Bronchial epithelial cell (primary cell): ENCODE measurements around the gene FAAP100. TPM values are rescaled to one million over a fixed set of nuclear protein-coding genes. Genes with fewer than 3 reads are reported as not detected.
"Not testable (repeated sequence)": the region's sequence is repeated elsewhere in the genome, so short reads cannot be mapped to it uniquely, and the experiment has no call there.

Source experiments
- DNase-seq: peaks from one replicate; pipeline ENCODE4 v3.0.0-alpha.2; 2010; ENCODE audit warnings: low read depth
- FAIRE-seq: peaks from 2 replicates; lab custom pipeline; 2011; peaks lifted over from hg19 to GRCh38; lab: Jason Lieb, UNC
- H3K27me3 ChIP-seq: 2 replicates; pipeline ENCODE4 v1.5.1; 2011; ENCODE audit warnings: low read length; ENCODE audit not compliant: control insufficient read depth, insufficient read depth
- H3K36me3 ChIP-seq: 2 replicates; pipeline ENCODE4 v1.5.1; 2011; ENCODE audit warnings: low read length; ENCODE audit not compliant: control insufficient read depth, insufficient read depth
- H3K4me3 ChIP-seq: 2 replicates; pipeline ENCODE4 v1.5.1; 2011; ENCODE audit warnings: mild to moderate bottlenecking, low read depth, low read length, control low read depth
- total RNA-seq: library from RNA; depleted of rRNA; stranded (reverse); fragments of >200 nt; gene quantifications from 2 replicates; pipeline ENCODE4 v1.2.1, GENCODE V29; 2014
- TF ChIP-seq, protein P1 (sequence below): IDR thresholded peaks from 2 replicates; pipeline ENCODE4 v1.5.1; 2011; ENCODE audit warnings: mild to moderate bottlenecking, moderate library complexity, low read length, control low read depth, inconsistent platforms; ENCODE audit not compliant: insufficient read depth, severe bottlenecking

Gene FAAP100
- total RNA-seq, 1 donor from 2014 or later: 10.5 TPM

DNA sequence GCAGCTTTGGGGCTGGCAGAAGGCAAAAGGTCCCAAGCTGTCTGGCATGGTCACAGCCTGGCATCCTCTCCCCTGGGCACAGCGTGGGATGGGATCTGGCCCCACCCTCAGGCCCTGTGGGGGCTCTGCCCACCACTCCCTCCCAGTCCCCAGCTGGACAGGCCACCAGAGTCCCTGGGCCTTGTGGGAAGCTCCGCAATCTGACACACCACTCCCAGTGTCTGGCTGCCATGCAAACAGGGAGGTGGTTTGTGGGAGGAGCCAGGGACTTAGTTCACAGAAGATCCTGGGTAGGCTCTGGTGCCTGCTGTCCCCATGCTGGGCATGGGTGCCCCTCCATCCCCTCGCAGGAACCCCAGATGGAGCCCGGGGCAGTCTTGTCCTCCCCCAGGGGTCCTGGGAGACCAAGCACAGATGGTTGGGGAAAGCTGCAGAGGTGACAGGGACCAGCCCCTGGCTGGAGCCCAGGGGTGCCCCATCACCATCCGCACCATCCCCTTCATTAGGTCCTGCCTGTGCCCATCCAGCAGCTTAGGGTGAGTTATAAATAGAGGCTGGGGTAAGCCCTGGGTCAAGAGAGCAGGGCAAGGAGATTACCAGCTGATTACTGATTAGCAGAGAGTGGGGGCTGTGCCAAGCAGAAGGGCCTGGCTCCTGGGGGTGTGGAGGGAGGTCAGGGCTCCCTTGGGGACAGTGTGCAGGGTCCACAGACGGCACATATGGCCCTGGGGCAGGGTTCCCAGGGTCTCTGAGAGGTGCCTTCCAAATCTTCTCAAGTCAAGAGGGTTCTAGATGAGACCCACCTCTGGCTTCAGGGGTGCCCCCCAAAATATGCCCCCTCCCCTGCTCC lies 17.8 kb downstream of the FAAP100 start:
- TF ChIP-seq, protein P1, sequence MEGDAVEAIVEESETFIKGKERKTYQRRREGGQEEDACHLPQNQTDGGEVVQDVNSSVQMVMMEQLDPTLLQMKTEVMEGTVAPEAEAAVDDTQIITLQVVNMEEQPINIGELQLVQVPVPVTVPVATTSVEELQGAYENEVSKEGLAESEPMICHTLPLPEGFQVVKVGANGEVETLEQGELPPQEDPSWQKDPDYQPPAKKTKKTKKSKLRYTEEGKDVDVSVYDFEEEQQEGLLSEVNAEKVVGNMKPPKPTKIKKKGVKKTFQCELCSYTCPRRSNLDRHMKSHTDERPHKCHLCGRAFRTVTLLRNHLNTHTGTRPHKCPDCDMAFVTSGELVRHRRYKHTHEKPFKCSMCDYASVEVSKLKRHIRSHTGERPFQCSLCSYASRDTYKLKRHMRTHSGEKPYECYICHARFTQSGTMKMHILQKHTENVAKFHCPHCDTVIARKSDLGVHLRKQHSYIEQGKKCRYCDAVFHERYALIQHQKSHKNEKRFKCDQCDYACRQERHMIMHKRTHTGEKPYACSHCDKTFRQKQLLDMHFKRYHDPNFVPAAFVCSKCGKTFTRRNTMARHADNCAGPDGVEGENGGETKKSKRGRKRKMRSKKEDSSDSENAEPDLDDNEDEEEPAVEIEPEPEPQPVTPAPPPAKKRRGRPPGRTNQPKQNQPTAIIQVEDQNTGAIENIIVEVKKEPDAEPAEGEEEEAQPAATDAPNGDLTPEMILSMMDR: no peak

GRCh38 chr17:81533339-81534141 lies 18.6 kb downstream of the FAAP100 start:
- Histone ChIP-seq H3K36me3 (no peaks in the 10 kb centered on the region), H3K27me3 (peaks cover 11% of the 10 kb centered on the region), H3K4me3 (no peak overlapping the region)
- TF ChIP-seq, protein P1: no peak
- FAIRE-seq (no peak), DNase-seq (no peak)

More for the DNA sequence above, 17.8 kb downstream of the FAAP100 start:
- no peak for DNase-seq
- Histone ChIP-seq H3K27me3 (peaks cover 8% of the 10 kb centered on the region), H3K4me3 (no peak overlapping the region), H3K36me3 (no peaks in the 10 kb centered on the region)
- FAIRE-seq: no peak

- TF ChIP-seq, protein P1: no peak
- DNase-seq: no peak
- no peak overlapping the region for H3K4me3 ChIP-seq
- H3K36me3 ChIP-seq: no peaks in the 10 kb centered on the region
- FAIRE-seq: no peak
- peaks cover 11% of the 10 kb centered on the region for H3K27me3 ChIP-seq
These were observed 19.5 kb downstream of the FAAP100 start for GRCh38 chr17:81532490-81533287.

DNA sequence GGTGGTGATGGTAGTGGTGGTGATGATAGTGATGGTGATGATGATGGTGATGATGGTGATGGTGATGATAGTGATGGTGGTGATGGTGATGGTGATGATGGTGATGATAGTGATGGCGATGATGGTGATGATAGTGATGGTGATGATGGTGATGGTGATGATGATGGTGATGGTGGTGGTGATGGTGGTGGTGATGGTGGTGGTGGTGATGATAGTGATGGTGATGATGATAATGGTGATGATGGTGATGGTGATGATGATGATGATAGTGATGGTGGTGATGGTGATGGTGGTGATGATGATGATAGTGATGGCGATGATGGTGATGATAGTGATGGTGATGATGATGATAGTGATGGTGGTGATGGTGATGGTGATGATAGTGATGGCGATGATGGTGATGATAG lies 20.2 kb downstream of the FAAP100 start:
- peaks cover 17% of the 10 kb centered on the region for H3K27me3 ChIP-seq
- FAIRE-seq, H3K36me3 ChIP-seq, H3K4me3 ChIP-seq, DNase-seq: not testable (repeated sequence)

DNA sequence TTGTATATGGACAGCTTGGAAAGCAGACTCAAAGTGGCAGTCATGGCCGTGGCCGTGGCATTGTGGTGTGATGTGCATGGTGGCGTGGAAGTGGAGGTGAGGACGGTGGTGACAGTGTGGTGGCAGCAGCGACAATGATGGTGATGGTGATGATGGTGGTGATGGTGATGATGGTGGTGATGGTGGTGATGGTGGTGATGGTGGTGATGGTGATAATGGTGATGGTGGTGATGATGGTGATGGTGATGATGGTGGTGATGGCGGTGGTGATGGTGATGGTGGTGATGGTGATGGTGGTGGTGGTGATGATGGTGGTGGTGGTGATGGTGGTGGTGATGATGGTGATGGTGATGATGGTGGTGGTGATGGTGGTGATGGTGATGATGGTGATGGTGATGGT lies 21.1 kb downstream of the FAAP100 start:
- not testable (repeated sequence) for H3K36me3 ChIP-seq, DNase-seq, FAIRE-seq, H3K4me3 ChIP-seq
- peaks cover 12% of the 10 kb centered on the region for H3K27me3 ChIP-seq

DNA sequence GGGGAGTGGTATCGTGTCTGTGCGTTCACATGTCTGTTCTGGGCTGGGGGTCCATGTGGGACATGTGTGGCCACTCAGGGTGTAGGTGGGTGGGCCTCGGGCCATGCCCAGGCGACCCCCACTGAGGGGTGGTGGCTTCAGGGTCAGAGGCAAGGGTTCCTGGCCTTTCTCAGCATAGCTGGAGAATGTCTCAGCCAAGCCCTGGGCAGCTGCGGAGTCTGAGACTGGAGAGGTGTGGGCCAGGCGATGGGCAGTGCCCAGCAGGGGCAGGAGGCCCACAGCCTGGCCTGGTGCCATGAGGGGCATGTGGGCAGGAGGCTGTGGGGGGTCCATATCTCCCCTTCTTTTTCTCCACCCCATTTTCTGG lies 22.7 kb downstream of the FAAP100 start:
- DNase-seq (no peak), FAIRE-seq (no peak)
- no peak overlapping the region for H3K4me3 ChIP-seq
- no peaks in the 10 kb centered on the region for H3K36me3 ChIP-seq
- H3K27me3 ChIP-seq: peaks cover 9% of the 10 kb centered on the region
- TF ChIP-seq, protein P1: no peak
